ENCODE measurements around the gene SAMD9.
"Not testable (repeated sequence)": the region's sequence is repeated elsewhere in the genome, so short reads cannot be mapped to it uniquely, and the experiment has no call there.

Gene SAMD9

DNA sequence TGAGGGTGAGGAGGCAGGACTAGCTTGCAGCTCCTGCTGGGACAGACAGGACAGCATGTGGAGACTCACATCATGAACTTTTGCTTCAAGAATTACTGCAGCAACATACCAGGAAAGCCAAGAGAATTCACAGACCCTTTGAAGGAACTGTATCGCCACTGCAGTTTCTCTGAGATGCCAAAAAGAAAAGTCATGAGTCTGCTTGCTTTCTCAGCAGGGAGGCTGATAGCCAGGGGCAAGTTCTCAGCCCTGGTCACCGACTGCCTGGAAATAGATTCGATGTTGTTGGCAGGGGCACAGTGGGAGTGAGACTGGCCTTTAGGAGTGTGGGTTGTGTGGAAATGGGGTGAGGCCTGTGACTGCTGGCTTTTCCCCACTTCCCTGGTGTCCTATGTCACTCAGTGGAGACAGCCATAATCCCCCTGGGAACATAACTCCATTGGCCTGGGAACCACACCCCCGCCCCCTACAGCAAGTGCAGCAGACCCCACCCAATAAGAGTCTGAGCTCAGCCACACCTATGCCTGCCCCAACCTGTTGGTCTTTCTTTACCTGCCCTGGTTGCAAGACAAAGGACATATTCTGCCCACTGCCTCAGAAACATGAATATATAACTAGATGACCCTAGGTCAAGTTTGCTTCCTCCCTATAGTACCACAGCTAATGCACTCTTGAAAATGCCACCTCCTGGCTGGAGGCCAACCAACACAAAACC lies 1.6 kb upstream of the SAMD9 start:
- DNase-seq: no peak

DNA sequence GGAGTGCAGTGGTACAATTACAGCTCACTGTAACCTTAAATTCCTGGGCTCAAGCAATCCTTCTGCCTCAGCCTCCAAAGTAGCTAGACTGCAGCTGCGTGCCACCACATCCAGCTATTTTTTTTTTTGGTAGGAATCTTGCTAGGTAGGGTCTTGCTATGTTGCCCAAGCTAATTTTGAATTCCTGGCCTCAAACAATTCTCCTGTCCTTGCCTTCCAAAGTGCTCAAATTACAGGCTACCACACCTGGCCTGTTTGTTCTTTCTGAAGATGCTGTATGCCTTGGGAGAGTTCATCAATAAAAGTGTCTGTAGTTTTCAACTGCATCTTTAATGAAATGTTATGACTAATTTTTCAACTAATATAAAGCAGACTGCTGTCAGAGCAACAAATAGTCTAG lies 452 bp downstream of the SAMD9 start:
- DNase-seq: no peak

GRCh38 chr7:93115796-93116195 lies 2.0 kb downstream of the SAMD9 start:
- peak; percentile 14 for DNase-seq

DNA sequence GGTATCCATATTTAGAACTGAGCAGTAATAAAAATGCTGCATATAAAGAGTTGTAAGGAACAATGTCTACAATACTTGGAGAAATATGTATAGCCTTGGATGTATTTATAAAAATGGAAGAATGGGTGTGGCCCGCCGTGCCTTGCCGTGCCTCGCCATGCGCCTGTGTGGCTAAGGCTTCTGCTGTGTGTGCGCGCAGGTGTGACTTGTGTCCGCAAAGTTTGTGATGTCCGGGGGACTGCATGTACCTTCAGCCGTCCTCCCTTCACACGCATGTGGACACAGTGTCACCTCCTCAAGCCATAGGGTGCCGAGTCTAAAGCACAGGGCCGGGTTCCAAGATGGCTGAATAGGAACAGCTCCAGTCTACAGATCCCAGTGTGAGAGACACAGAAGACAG lies 9.8 kb downstream of the SAMD9 start:
- no peak for DNase-seq

DNA sequence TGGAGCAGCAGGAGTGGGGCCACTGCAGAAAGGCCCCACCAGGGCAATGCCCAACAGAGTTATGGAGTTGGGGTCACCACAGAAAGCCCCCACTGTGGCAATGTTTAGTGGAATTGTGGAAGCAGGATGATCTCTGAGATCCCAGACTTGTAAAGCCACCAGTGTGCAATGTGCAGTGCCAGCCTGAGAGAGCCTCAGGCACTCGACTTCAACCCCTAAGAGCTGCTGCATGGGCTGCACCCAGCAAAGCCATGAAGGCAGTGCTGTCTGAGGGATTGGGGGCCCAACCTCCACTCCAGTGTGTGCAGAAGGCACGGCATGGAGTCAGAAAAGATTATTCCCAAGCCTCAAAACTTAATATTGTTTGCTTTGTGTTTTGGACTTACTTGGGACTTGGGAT lies 20.4 kb downstream of the SAMD9 start:
- DNase-seq: no peak

- peak; percentile 59 for DNase-seq
Observed at GRCh38 chr7:93092757-93093370, 24.9 kb downstream of the SAMD9 start.

DNA sequence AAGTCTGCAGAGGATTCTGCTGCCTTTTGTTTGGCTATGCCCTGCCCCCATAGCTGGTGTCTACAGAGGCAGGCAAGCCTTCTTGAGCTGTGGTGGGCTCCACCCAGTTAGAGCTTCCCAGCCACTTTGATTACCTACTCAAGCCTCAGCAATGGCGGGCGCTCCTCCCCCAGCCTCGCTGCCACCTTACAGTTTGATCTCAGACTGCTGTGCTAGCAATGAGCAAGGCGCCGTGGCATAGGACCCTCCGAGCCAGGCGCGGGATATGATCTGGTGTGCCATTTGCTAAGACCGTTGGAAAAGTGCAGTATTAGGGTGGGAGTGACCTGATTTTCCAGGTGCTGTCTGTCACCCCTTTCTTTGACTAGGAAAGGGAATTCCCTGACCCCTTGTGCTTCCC lies 44.4 kb downstream of the SAMD9 start:
- DNase-seq: not testable (repeated sequence)

DNA sequence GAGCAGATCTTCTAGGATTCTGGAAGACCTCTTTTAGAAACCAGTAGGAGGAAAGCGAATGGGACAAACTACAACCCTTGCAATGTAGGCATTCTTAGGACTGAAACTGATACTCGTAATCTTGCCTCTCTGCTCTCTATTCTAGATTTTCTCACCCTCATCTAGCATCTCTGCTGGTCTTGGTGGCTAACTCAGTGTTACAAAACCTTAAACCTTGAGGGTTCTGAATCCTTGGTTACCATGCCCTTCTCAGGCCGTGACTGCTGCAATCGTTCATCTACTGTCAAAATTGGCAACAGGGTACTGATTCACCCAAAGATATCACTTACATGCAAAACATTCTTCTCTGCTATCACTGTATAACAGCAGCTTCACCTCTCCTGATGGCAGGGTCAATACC lies 55.2 kb downstream of the SAMD9 start:
- no peak for DNase-seq

DNA sequence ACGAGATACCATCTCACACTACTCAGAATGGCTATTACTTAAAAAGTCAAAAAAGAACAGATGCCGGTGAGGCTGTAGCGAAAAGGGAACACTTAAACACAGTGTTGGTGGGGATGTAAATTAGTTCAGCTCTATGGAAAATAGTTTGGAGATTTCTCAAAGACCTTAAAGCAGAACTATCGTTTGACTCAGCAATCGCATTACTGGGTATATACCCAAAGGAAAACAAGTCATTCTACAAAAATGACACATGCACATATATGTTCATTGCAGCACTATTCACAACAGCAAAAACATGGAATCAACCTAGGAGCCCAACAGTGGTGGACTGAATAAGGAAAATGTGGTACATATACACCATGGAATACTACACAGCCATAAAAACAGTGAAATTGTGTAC lies 56.9 kb downstream of the SAMD9 start:
- no peak for DNase-seq

- DNase-seq: no peak
Observed at GRCh38 chr7:93060025-93060424, 57.8 kb downstream of the SAMD9 start.

DNA sequence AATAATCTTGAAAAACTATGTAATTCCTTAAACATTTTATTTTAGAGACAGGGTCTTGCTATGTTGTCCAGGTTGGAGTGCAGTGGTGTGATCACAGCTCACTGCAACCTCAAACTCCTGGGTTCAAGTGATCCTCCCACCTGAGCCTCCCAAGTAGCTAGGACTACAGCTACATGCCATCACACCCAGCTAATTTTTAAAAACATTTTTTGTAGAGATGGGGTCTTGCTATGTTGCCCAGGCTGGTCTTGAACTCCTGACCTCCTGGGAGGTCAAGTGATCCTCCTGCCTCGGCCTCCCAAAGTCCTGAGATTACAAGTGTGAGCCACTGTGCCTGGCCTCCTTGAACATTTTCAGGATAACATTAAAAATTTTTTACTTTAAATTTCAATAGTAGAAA lies 61.2 kb downstream of the SAMD9 start:
- not testable (repeated sequence) for DNase-seq

DNA sequence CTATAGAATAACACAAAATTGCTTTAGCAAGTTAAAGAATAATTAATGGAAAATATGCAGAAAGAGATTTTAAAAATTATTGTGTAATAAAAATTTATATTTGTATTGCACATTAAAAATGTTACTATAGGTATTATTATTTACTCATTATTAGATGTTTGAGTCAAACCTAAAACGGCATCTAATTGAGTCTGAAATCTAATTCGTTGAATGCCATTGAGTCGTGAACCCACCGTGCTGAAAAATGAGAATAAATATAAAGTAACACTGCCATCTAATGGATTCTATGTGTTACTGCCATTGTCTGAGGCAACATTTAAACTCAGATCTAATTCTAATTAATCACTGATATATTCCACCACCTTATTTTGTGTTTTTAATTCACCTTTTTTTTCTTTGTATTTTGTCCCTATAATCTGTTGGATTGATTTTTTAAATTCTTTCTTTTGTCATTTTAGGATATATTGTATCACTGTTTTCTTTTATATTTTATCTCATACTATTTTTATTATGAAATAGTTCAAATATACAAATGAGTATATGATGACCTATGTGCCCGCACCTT lies 62.2 kb downstream of the SAMD9 start:
- DNase-seq: peak; percentile 78

DNA sequence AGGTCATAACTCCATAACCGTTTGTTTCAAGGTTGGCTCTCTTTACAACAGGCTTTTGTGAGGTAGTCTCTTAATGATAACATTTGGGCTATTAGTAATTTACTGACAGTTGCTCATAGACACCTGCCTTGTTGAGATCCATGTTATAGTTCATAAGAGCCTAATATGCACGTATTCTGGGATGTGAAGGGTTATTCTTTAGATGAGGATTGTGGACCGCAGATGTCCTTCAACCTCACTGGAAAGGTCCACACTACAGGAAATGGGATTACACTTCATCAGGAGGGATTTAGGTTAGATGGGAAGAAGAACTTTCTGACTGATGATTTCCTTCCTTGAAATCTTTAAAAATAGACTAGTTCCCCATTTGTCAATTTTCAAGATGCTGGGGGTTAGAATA lies 62.8 kb downstream of the SAMD9 start:
- DNase-seq: peak; percentile 16

DNA sequence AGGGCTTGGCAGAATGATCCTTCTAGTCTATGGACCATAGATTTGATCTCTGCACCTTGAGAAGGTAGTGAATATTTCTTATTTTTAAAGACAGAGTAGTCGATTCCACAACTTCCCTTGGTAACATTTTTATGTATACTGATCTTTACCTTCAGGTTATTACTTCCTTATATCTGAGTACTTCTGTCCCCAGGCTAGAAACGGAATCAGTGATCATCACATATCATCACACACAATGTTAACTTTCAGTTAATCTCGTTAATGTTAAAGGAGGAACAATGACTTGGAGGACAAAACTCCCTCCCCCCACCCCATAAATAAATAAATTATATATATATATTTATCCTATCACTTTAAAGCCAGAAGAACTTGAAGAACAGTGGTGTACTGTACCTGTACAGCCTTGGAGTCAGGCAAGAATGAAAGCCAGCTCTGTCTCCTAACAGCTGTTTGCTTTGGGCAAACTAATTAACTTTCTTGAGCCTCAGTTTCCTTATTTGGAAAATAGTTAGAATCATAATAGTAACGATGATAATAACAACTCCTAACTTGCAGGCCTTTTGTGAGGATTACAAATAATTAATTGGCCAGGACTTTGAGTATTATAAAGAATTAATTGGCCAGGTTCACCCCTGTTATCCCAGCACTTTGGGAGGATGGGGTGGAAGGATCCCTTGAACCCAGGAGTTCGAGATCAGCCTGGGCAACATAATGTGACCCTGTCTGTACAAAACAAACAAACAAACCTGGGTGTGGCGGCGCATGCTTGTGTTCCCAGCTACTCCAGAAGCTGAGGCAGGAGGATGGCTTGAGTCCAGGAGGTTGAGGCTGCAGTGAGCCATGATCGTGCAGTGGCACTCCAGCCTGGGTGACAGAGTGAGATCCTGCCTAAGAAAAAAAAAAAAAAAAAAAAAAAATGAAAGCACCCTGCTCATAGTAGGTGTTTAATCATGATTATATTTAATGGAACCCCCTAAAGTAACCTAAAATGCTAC lies 63.5 kb downstream of the SAMD9 start:
- DNase-seq: peak; percentile 37

GRCh38 chr7:93053209-93053948 lies 64.4 kb downstream of the SAMD9 start:
- DNase-seq: peak; percentile 83

GRCh38 chr7:93051660-93052059 lies 66.1 kb downstream of the SAMD9 start:
- no peak for DNase-seq
